GM18511 (cell line): ENCODE measurements around the gene TMEM182.

ENCODE experiments used
- ATAC-seq: cut with Tn5 transposase; IDR thresholded peaks from one replicate; pipeline ENCODE4 v1.9.1; 2021; ENCODE audit warnings: mild to moderate bottlenecking, moderate library complexity; ENCODE audit not compliant: unreplicated experiment

Gene TMEM182

GRCh38 chr2:102798181-102798580 is 36.4 kb downstream of the TMEM182 start:
- no peak for ATAC-seq

DNA sequence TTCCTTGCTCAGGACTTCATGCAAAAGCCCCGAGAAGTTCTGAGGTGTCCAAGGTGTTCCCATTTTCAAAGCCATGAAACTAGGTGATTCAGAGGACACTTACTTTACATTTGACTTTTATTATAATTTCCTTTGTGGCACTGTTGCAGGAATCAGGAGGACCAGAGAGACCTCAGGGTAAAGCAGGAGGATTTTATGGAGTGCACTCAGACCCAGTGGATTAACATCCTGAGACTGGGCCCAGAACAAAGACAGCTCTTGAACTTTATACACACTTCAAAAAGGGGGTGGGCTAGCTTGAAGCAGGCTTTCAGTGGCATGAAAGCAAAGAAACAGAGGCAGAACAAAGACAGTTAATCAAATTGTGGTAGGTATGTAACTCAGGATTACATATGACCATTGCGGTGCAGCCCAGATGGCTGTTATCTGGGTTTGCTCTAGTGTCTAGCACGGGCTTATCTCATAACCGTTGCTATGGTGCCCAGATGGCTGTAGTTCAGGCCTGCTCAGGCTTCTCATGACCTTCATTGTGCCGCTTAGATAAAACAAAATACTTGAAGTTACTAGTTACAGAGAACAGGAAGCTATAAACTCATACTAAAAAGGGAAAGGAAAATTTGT is 39.4 kb downstream of the TMEM182 start:
- ATAC-seq: no peak

- ATAC-seq: no peak
Observed at GRCh38 chr2:102801858-102802699, 40.2 kb downstream of the TMEM182 start.

DNA sequence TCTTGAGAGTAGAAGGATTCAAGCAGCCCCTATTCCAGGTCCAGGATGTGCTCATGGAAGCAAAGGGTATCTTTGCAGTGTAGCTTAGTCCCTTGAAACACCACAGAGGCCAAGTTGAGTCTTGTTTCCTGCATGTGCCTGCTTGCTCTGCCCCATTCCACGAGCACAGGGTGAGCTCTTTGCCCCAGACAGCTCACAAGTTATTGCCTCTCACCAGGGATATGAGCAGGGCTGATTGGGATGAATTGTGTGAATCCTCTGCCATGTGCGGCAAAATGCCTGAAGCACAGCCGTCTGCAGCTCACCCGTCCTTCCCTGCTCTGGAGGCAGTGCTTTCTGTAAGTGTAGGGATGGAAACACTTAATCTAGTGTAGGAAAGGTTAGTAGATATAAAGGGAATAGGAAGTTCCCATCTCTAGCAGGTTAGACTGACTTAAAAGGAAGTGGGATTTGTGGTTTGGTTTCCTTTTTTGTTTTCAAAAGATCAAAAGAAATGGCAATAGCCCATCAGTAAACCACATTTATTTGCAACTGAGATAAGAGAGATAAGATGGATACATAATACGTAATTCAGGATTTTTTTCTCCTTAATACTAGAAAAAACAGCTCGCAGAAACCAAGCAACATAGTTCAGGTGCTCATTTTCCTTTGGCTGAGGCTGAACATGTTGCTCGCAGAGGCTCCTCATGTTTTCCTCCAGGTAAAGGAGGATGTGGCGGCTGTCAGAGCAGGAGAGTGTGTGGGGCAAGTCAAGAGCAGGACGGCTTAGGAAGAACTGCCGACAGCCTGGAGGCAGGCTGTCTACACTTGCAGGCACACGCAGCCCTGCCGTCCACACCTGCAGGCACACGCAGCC is 41.4 kb downstream of the TMEM182 start:
- ATAC-seq: no peak

DNA sequence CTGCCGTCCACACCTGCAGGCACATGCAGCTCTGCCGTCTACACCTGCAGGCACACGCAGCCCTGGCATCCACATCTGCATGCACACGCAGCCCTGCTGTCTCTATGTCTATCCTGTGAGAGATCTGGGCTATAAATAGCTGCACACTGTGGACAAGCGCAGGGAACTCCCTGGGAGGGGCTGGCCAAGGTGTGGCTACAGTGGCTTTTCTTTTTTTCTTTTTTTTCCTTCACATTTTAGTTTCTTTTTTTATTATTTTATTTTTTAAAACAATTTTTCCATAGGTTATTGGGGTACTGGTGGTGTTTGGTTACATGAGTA is 42.0 kb downstream of the TMEM182 start:
- ATAC-seq: no peak

DNA sequence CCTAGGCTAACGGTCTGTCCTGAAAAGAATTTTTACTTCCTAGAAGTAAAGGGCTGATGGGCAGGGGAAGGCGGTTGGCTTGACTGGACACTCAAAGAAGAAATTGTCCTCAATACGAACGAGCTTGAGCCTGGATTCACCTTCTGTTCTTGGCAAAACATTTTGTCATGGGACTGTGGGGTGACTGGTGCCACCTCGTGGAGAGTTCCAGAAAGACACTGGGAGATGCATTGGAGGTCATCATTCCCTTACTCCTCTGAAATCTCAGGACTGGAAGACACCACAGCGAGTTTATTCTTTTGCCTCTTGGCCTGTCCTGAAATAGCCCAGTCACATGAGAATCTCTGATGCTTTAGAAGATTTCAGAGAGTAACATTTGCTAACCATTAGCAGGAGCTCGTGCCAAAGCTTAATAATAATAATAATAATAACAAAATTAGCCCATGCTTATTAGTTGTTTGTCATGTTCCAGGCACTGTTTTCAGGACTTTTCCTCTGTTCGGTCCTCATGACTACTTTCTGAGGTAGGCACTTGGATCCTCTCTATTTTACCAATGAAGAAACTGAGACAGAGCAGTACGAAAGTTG is 44.5 kb downstream of the TMEM182 start:
- peak; percentile 87 for ATAC-seq

DNA sequence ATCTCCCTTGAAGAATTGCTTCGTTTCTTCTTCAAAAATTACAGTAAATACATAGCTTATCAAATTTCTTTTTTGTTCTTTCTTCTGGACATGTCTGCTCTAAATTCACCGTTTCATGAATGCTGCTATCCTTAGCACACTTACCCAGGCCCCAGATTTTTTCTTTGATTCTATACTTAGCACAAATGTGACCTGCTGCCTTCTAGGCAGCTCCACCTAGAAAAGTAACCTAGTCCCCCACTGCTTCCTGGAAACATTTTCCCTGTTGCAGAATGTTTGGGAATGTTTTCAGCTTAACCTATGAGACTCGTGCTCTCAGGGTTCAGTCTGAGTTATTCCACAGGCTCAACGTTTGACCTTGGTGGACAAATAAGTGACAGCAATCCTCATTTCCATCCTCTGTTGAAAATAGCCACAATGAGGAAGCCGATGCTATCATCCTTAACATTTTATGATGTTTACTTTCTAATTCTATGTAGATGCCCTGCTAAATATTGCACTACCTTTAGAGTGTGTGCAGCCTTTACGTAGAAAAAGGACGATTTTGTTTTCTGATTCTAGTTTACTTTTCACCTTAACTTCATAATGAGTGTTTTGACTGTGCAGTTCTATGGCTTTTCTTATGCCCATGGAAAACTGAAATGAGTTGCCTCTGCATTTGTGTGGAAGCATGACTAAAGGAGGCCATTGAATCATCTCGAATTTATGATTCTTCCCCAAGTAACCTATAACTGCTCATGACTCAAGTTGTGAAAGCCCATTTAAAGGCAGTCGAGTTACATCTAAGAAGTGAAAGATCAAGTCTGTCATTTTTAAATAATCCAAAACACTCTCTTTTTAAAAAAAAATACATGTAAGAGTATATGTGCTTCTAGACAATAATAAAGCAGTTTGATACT is 47.7 kb downstream of the TMEM182 start:
- ATAC-seq: no peak

- no peak for ATAC-seq
Observed at GRCh38 chr2:102815285-102815684, 53.5 kb downstream of the TMEM182 start.

GRCh38 chr2:102826904-102827303 is 65.1 kb downstream of the TMEM182 start:
- no peak for ATAC-seq

DNA sequence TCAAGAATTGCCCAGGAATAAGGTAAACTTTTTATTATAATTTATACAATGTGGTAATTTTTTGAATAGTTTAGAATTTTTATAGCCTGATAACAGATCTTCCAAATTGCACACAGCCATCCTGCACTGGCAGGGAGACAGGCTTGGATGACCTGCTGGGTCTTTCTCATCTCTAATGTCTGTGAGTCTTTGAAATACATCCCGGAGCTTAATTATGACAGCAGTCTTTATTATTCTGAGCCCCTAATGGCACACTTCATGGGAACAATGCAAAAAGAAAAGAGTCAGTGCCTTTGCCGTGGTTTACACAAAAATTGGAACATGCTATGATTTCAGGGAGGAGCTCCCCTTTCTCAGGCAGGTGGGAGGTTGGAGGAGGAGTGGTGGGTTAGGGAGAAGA is 71.0 kb downstream of the TMEM182 start:
- no peak for ATAC-seq

DNA sequence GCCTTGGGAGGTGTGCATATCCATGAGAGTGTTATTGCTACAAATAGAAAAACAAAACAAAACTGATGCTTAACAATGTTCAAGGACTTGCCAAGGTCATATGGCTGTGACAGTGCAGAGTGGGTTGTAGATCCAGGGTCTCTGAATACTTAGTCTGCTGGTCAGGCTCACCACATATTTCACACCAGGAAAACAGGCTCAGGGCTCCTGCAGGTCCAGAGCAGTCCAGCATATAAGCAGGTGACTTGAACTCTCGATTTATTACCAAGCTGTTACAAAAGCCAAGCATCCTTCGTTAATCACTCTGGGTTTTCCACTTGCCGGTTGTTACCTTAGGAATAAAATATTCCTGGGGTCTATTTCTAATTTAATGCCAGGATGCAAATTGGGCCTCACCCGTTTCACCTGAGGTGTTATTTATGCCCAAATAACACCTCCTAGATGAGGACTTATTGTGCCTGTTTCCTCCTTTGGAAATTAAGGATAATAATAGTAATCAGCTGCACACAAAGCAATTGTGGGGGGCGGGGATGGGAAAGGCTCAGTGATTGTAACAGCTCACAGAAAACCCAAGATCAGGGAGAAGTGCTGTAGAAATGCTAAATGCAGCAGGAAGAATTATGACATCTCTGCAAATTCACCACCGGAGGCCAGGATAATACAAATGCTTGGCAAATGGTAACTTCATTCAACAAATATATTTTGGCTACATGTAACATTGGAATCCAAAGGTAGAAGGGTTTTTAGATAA is 72.9 kb downstream of the TMEM182 start:
- no peak for ATAC-seq

DNA sequence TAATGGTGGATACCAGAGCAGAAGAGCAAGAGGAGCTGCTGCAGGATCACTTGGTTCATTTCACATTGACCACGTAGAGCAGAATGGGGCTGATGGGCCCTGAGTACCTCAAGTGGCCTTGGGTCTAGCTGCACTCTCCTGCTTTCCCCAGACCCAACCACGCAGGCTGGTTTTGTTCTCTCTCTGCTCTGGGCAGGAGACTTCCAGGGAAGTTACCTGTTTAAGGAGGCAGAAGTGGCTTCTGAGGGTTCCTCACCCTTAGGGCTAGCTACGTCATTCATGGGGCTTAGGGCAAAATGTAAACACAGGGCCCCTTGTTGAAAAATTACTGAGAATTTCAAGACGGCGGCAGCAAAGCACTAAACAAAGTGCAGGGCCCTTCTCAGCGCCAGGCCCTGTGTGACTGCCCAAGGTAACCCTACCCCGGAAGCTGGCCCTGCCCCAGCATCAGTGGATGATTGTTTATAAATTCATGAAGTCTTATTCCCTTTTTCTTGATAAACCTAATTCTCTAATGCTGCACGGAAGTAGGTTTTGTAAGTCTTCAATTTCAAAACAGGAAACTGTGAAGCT is 75.9 kb downstream of the TMEM182 start:
- ATAC-seq: no peak

GRCh38 chr2:102839668-102840388 is 78.0 kb downstream of the TMEM182 start:
- ATAC-seq: no peak

GRCh38 chr2:102841107-102841840 is 79.4 kb downstream of the TMEM182 start:
- ATAC-seq: peak; percentile 74

- no peak for ATAC-seq
Observed at GRCh38 chr2:102843764-102844443, 82.1 kb downstream of the TMEM182 start.

DNA sequence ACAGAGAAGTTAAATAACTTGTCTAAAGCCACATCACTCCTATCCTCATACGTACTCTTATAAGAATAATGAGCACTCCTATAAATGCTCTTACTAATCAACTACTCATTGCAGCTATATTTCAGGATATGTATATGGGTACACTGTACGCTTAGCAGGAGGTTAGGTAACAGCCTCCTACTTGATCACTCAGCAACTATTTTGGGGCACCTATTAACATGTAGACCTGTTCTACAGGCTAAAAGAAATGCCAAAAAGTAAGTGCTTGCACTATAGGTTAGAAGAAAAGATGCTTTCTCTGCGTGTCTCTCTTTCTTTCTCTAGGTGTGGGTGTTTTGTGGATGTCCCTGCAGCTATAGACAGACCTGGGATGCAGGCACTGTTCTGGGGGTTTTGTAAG is 83.1 kb downstream of the TMEM182 start:
- no peak for ATAC-seq

GRCh38 chr2:102848366-102848839 is 86.6 kb downstream of the TMEM182 start:
- ATAC-seq: no peak
